Measurements from ENCODE around the gene LCN12.

- TF ChIP-seq, protein P1, sequence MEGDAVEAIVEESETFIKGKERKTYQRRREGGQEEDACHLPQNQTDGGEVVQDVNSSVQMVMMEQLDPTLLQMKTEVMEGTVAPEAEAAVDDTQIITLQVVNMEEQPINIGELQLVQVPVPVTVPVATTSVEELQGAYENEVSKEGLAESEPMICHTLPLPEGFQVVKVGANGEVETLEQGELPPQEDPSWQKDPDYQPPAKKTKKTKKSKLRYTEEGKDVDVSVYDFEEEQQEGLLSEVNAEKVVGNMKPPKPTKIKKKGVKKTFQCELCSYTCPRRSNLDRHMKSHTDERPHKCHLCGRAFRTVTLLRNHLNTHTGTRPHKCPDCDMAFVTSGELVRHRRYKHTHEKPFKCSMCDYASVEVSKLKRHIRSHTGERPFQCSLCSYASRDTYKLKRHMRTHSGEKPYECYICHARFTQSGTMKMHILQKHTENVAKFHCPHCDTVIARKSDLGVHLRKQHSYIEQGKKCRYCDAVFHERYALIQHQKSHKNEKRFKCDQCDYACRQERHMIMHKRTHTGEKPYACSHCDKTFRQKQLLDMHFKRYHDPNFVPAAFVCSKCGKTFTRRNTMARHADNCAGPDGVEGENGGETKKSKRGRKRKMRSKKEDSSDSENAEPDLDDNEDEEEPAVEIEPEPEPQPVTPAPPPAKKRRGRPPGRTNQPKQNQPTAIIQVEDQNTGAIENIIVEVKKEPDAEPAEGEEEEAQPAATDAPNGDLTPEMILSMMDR (IDR thresholded peaks at IDR 0.05) = no peak
- TF ChIP-seq EZH2phosphoT487 (IDR thresholded peaks at IDR 0.05) = no peak
- no peak for TF ChIP-seq EZH2 (IDR thresholded peaks at IDR 0.05)
Observed at GRCh38 chr9:136995362-136995761, 43.3 kb downstream of the LCN12 start.

All from neural progenitor cell (in vitro differentiated cells).